Activated naive CD4-positive, alpha-beta T cell treated with Interleukin-2 at 50 U/mL for 16 hours (primary cell): ENCODE measurements around the gene CREB3L1.

Experiments used
- DNase-seq: peaks from one replicate; pipeline ENCODE4 v3.0.0-alpha.2; 2020

CREB3L1 gene, protein sequence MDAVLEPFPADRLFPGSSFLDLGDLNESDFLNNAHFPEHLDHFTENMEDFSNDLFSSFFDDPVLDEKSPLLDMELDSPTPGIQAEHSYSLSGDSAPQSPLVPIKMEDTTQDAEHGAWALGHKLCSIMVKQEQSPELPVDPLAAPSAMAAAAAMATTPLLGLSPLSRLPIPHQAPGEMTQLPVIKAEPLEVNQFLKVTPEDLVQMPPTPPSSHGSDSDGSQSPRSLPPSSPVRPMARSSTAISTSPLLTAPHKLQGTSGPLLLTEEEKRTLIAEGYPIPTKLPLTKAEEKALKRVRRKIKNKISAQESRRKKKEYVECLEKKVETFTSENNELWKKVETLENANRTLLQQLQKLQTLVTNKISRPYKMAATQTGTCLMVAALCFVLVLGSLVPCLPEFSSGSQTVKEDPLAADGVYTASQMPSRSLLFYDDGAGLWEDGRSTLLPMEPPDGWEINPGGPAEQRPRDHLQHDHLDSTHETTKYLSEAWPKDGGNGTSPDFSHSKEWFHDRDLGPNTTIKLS

DNA sequence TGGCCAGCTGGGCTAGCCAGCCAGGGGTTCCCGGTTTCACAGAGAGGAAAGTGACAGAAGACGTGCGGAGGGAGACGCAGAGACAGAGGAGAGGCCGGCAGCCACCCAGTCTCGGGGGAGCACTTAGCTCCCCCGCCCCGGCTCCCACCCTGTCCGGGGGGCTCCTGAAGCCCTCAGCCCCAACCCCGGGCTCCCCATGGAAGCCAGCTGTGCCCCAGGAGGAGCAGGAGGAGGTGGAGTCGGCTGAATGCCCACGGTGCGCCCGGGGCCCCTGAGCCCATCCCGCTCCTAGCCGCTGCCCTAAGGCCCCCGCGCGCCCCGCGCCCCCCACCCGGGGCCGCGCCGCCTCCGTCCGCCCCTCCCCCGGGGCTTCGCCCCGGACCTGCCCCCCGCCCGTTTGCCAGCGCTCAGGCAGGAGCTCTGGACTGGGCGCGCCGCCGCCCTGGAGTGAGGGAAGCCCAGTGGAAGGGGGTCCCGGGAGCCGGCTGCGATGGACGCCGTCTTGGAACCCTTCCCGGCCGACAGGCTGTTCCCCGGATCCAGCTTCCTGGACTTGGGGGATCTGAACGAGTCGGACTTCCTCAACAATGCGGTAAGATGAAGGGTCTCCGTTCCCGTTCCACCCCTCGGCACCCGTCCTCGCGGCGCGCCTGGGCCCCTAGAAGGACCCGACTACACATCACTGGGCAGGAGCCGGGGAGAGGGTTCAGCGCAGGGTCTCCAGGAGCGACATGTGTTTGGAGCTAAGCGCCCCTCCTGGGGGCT, at the start of gene CREB3L1:
Gene CREB3L1, plus strand, starts transcription at position 41 of the 765 bp plus-strand sequence. Its CDS starts 450 bp downstream, at position 491.
- DNase-seq = no peak

DNA sequence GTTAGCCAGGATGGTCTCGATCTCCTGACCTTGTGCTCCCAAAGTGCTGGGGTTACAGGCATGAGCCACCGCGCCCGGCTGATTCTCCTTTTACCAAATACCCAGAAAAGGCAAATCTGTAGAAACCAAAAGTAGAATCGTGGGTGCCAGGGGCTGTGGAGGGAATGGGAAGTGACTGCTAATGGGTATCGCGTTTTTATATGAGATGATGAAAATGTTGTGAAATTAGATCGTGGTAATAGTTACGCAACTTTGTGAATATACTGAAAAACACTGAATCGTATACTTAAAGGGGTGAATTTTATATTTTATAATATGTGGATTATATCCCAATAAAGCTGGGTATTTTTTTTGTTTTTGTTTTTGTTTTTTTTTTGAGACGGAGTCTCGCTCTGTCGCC, 48.2 kb upstream of the CREB3L1 start:
- DNase-seq = no peak

DNA sequence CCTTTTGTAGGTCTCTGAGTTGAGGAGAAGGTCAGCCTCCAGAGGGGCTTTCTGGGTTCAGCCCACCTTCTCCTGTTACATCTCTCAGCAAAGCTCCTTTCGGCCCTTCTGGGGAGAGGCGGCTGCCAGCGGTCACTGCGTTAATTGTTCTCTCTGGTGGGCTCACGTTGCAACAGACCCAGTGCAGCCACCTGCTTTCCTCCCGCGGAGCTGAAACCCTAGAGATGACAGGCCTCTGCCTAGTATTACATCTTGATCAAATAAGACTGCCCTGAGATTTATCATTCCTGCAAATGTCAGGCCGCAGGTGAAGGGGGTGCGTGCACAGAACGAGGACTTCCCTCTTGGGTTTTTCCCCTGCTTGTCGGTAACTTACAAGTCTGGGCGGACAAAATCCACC, 43.2 kb upstream of the CREB3L1 start:
- DNase-seq = no peak

DNA sequence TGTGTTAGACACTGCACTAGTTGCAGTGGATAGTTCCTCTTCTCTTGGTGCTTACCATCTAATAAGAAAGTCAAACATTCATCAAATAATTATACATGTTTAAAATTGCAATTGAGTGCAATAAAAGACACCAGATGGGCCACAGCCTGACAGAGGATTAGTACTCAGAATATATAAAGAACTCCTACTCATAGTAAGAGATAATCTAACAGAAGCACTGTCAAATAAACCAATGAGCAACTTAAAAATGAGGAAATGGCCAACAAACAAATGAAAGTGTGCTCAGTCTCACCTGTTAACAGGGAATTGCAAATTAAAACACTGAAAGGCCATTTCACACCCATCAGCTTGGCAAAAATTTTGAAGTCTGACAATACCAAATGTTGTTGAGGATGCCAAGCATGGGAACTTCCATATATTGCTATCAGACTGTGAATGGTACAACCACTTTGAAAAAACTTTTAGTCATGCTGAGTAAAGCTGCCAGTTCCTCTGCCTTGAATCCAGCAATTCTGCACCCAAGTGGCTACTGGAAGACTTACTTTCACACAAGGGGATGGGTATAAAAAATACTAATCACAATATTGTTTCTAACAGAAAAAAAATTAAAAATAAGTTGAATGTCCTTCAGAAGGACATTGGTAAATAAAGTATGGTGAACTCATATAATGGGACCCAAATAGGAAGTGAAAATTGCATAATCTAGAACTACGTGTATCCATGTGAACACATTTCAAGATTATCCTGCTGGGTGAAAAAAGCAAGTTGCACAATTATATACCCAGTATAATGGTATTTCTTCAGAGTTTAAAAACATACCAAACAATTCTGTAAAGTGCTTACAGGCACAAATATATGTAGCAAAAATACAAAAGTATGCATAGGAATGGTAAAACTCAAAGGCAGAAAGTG, 41.4 kb upstream of the CREB3L1 start:
- DNase-seq = no peak

DNA sequence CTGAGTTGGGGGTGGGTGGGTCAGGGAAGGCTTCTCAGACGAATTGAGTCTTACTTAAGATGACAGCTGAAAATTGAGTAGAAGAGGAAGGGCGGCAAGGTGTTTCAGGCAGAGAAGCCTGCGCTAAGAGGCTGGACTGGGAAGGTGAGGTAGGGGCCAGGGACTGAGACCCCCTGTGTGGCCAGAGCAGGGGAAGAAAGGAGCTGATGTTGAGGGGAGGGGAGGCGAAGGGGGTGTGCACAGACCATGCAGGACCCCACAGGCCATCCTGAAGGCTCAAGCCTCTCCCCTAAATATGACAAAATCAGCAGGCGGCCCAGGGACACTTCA, 40.6 kb upstream of the CREB3L1 start:
- no peak for DNase-seq

DNA sequence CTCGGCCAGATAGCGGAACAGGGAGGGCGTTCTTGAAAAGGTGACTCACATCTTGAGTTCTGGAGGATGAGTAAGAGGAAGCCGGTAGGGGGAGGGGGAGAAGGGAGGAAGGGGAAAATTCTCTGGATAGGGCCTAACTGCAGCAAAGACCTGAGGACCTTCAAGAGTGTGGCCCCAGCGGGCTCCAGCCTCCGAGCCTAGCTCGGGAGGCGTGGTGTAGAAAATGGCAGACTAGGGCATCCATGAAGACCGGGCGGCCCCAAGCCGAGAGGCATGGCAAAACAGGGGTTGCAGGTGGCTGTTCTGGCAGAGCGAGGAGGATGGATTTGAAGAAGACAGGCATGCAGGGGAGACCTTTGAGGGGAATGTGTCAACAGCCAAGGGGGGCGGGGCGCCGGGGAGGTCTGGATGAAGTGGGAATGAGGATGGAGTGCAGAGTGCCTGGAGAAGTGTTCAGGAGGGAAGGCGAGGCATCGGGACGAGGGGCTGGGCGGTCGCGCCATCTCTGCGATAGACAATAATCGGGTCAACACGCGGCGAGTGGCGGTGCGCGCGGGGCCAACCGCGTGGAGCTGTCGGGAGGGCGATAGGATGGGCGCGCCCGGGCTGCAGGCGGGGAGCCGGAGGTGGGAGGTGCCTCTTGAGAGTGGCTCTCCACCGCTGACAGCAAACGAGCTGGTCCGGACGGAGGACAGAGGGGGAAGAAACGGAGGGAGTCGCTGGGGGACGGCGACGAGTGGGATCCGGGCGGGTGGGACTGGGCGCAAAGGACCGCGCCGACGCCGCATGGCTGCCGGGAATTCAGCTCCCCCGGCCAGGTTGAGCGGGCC, 40.0 kb upstream of the CREB3L1 start:
- DNase-seq = peak; percentile 62

DNA sequence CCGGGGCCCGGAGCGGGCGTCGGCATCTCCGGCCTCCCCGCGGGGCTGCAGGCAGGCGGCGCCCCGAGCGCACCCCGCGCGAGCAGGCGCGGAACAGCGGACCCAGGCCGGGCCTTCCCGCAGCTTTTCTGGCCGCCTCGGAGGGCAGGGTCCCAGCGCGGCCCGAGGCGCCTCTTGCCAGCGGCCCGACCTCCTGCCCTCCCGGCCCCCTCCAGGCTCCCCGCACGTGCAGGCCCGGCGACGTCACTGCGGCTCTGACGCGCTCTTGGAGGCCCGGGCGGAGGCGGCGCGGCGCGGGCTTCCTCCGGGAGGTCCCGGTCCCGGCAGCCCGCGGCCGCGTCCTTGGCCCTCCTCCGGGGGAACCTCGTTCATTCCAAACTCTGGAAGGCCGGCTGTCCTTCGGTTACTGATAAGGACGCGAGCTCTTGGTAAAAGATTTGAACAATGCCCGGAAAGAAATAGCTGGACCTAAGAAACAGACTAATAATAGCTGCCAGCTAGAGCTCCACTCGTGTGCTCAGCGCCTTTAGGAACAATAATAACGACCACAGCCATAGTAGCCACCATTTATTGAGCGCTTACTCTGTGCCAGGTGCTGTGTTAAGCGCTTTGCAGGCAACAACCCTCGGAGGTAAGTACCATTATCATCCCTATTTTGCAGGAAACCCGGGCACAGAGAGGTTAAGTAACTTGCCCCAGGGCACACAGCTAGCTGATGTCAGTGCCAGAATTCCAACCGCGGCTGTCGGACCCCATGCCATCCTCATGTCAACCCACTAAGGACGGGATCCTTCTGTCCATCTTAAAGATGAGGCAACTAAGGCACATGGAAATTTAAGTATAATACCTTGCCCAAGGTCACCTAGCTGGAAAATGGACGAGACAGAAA, 39.1 kb upstream of the CREB3L1 start:
- peak; percentile 66 for DNase-seq

DNA sequence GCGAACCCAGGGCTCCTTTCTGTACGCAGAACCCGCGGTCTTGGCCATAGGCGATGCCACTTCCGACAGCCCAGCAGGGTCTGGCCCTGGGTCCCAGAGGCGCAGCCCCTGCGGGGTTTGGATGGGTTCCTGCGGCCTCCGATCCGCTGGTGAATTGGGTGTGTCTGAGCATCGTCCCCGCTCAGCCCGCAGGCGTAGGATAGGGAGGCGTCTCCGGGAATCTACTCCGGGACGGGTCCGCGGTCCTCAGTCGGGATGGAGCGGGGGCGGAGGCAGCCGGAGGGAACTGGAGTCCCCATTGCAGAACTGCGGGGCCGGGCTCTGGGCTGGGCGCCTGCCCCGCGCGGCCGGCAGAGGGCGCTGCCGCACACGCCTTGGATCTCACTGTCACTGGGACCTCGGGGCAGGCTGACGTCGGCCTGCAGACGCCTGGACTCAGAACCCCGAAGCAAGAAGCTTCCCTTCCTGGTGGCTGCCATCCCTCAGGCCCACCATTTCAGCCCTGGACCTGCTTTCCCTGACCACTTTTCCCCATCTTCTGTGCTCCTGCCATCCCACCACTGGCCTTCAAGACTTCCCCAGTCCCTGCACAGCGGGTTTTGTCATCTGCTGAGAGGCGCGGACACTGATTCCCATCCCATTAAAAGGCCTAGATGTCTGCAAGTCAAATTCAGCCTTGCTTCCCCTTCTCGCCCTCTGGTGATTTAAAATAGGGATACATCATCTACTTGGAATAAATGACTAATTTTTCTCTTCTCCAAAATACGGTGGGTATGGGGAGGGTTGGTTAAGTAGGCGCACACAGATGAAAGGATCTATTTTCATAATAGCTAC, 38.3 kb upstream of the CREB3L1 start:
- DNase-seq = peak; percentile 84

DNA sequence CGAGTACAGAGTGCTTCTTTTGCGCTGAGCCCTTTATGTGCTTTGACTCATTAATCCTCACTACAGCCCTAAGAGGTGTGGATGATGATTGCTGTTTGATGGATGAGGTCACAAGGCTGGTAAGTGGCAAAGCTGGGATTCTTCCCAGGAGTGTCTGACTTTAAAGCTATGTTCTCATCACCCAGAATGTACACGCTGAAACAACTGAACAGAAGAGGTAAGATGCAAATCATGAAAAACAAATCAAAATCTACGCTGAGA, 37.7 kb upstream of the CREB3L1 start:
- DNase-seq = no peak

DNA sequence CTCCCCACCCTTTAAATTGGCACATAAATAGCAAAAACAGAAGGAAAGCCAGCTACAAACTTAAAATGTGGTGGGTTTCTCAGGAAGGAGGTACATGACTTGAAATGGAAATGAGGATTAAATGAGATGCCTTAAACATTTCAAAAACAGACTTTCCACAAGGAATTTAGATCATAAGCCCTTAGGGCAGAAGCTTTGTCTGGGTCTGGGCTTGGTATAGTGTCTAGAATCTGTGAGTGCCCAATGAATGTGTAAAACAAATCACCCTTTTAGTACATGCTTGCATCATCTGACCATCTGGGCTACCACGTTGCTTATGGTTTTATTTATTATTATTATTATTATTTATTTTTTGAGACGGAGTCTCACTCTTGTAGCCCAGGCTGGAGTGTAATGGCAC, 37.1 kb upstream of the CREB3L1 start:
- DNase-seq = no peak

DNA sequence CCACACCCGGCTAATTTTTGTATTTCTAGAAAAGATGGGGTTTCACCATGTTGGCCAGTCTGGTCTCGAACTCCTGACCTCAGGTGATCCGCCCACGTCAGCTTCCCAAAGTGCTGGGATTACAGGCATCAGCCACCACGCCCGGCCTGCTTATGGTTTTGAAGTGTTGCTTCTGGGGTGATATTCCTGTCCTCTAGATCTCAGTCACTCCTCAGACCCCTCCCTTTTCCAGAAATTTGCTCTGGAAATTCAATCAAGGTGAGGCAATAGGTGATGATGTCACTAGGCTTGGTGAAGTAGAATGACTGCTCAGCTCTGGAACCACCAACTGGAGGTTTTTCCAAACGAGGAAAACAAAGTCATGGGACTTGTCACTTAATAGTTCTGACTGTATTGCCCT, 36.6 kb upstream of the CREB3L1 start:
- DNase-seq = no peak

DNA sequence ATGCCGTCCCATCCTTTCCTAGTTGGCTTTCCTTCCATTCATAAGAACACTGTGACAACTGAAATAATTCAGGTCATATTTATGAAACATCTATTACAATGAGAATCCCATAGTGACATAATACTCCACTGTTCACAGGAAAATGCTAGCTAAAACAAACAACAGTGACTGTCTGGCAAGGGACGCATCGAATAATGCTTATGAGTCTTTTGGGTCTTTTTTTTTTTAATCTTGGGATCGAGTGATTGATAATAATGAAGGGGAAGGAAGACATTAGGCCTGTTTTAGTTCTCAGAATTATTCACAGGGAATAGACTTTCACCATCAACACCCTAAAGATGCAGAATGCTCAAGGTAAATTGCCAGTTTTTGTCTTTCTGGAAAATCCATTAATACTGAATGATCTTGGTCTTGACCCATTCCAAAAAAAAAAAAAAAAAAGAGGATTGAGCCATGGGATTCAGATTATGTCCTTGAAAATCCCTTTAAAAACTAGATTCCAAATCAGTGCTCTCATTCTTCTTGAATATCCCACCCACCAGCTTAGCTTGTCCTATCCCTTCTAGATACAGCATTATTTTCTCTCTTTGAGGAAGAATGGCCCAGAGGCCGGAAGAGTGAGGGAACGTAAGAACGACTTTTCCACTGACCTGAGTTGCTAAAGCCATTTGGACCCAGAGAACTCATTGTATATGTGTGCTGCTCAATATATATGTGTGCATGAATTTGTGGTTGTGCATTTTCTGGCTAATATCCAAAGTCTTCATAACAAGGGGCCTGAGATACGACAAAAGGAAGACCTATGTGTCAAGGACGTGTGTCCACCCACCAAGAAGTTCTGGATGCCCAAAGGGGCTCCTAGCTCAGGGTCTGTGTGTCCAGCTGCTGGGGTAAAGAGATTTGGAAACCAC, 35.2 kb upstream of the CREB3L1 start:
- DNase-seq = no peak

DNA sequence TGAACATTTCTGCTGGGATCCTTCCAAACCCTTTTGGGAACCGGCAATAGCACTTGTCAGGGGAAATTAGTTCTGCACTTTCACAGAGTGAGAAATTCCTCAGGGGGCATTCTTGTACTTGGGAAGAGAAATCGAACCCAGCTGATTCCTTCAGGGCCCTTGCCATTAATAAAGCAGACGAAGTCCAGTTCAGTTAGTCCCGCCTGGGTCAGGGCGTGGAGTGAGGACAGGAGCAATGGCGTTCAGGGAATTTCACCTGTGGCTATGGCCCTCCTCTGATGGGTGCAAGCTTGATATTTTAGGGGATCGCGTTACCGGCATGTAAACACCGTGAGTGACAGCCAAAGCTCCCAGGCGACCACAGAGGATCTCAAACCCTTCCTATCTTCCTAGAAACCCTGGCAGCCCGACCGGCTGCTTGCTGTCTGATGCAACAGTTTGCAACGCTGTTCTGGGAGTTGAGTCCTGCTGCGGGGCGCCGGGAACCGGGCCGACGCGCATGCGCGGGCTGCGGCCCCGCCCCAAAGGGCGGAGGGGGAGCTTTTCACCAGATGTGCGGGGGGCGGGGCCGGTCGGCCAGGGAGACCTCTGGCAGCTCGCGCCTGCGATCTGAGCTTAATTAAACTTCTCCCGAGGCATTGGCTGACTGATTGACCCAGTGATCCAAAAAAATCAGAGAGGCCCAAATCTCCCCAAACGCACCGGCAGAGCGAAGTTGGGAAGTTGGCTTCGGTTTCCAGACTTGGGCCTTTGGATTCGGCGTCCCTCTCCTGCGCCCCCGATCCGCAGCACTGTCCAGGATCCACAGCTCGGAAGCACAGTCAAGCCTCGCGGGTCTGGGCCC, 34.3 kb upstream of the CREB3L1 start:
- peak; percentile 92 for DNase-seq

DNA sequence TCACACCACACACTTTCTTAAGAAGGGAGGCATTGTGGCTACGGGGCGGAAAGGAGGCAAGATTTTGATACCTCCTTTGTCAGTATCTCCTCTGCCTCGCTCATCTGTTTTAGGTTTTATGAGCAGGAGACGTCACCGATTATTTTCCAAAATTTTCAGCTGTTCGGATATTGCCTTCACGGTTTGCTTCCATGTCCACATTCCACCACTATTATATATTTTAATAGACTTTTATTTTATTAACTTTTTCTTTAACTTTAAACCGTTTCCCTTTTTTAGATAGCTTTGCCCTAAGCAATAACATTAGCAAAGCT, 33.7 kb upstream of the CREB3L1 start:
- no peak for DNase-seq

DNA sequence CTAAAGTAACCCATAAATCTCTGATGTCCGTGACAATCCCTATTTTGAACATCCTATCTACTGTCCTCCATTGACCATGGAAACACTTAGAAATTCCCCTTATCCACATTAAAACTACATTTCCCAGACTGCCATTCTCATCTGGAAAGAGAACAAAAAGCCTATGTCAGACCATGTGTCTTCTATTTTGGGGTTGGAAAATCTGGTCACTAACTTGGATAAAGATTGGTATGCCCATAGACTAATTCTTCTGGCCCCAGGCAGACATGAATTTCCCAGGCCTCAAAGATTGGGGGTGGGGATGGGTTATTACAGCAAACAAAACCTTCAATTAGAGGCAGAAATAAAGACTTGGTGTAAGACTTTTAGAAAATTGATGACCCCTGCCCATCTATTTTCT, 30.9 kb upstream of the CREB3L1 start:
- no peak for DNase-seq

DNA sequence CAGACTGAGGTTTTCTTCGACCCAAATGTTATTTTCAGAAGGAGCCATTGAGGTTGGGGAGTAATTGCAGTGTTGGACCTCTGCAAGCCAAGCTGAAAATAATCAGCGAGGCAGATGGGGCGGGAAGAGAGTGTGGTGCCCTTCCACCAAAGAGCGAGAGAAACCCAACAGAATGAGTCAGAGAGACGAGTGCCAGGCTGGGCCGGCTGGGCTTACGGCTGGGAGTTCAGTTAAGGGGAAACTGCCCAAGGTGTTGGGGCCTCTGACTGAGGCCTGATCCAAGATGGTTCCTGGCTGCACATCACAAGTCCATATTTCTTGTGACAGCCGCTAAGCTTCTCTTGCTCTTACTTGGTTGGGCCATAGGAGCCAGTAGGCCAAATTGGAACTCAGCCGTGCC, 30.4 kb upstream of the CREB3L1 start:
- no peak for DNase-seq

DNA sequence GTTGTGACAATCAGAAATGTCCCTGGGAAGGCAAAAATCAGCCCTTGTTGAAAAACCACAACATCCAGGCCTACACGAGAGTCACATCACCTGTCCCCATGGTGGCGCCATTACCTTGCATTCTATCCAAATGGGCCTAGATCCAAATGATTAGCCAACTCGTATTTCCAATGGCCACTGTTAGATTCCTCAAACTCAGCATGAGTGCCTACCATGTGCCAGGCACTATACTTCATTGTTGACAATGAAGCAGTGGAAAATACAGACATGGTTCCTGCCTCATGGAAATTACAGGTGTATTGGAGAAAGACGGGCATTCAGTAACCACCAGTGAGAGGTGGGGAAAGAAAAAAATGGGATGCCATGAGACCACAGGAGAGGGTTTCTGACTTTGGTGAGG, 29.8 kb upstream of the CREB3L1 start:
- peak; percentile 22 for DNase-seq

DNA sequence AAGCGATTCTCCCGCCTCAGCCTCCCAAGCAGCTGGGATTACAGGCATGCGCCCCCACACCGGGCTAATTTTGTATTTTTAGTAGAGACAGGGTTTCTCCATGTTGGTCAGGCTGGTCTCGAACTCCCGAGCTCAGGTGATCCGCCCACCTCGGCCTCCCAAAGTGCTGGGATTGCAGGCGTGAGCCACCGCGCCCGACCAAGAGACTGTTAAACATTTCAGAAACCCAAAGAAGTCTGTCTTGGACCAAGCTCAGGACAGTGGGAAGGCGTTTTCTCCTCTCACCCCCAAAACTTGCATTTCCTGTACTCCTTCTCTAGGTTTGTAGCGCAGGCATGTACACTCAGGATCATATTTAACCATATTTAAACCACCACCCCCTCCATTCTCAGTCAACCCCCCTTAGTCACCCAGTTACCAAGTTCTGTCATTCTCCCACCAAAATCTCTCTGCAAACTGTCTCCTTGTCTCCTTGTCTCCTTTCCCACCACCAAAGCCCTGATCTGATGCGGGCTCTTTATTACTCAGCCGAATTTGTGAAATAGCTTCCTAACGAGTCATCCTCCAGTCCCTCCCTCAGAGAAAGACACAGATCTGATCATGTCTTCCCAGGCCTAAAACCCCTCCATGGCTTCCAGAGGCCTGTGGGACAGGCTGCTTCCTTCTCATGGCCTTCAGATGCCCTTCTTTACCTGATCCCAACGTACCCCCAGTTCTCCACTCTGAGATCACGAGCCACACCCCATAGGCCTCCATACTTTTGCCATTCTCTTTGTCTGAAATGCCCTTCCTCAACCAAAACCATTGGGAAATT, 29.0 kb upstream of the CREB3L1 start:
- DNase-seq = no peak
